NB4 (cell line): ENCODE results near the gene PPL.

Source experiments
- DNase-seq: peaks from one replicate; pipeline ENCODE4 v3.0.0; 2010; ENCODE audit warnings: low read depth
- H3K4me3 ChIP-seq: one replicate; pipeline ENCODE4 v1.5.1; 2011; ENCODE audit warnings: mild to moderate bottlenecking, low read depth, low read length, moderate library complexity
- CTCF ChIP-seq: IDR thresholded peaks from one replicate; pipeline ENCODE4 v1.5.1; 2012; ENCODE audit warnings: low read depth, low read length
- MYC ChIP-seq: IDR thresholded peaks from 2 replicates; pipeline ENCODE4 v1.6.1; 2011; ENCODE audit warnings: low read depth, low read length
- POLR2A ChIP-seq: IDR thresholded peaks from 2 replicates; pipeline ENCODE4 v1.6.1; 2011; ENCODE audit warnings: mild to moderate bottlenecking; ENCODE audit not compliant: insufficient read length; ENCODE audit errors: extremely low read depth
- TF ChIP-seq, protein P1 (sequence below): IDR thresholded peaks from 2 replicates; pipeline ENCODE4 v1.6.1; 2011; ENCODE audit warnings: low read depth, low read length

PPL gene

DNA sequence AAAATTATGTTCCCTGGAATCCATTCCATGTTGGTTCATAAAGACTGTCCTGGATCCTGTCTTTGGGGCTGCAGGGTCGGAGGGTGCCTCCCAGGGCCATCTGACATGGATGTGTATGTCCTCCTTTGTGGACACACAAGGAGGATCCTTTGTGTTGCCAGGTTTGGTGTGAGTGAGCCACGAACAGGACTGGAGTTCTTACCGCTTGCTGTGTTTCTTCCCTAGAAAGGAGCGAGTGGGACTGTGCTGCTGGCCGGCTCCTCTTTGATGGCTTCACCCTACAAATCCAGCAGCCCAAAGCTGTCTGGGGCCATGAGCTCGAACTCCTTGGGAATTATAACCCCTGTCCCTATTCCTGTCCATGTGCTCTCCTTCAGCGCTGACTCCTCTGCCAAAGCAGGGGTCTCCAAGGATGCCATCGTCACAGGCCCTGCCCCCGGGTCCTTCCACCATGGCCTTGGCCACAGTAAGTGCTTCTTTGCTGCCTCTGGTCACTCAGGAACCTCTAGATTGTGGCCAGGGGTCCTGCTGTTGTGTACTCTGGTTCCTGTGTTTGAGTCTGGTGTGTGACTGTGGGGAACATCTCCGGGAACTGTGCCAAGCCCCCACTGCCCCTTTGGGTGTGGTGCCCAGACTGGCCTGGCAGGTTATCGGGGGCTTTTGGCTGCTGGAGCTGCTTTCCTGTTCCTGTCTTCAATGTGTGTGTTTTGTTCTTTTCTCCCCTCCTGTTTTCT lies 60.1 kb downstream of the PPL start:
- TF ChIP-seq CTCF (no peak), POLR2A (no peak), MYC (no peak)
- TF ChIP-seq, protein P1, sequence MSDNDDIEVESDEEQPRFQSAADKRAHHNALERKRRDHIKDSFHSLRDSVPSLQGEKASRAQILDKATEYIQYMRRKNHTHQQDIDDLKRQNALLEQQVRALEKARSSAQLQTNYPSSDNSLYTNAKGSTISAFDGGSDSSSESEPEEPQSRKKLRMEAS, result no peak
- no peak for DNase-seq
- no peak overlapping the region for H3K4me3 ChIP-seq

DNA sequence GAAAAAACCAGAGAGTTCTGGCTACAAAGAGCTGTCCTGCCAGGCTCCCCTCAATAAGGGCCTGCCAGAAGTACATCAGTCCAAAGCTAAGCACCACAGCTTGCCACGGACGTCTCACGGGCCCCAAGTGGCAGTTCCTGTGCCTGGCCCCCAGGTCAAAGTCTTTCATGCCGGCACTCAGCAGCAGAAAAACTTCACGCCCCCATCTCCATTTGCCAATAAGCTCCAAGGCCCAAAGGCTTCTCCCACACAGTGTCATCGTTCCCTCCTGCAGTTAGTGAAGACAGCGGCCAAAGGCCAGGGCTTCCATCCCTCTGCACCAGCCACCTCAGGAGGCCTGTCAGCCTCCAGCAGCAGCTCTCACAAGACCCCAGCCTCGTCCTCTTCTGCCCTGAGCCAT lies 62.3 kb downstream of the PPL start:
- no peak overlapping the region for H3K4me3 ChIP-seq
- no peak for DNase-seq
- TF ChIP-seq MYC, result no peak
- no peak for TF ChIP-seq POLR2A
- TF ChIP-seq, protein P1, result no peak
- no peak for TF ChIP-seq CTCF

DNA sequence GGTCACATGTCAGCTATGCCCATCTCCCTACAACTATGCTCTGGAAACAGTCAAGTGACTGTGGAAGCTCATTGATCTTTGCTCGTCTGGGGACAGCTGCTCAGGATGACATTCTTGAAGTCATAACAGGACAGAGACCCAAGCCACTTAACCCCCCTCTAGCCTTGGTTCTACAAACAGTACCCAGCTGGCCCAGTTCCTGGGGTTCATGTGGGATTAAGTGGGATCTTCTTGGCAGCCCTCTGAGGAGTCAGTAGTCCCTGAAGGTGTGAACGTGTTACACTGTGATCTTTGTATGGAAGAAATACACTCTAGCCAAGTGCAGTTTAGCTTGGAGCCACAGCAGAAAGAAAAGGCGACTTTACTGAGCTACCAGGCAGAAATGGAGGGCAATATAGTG lies 63.9 kb downstream of the PPL start:
- no peak for DNase-seq
- TF ChIP-seq CTCF (no peak), POLR2A (no peak), MYC (no peak)
- TF ChIP-seq, protein P1, result no peak
- H3K4me3 ChIP-seq, result no peak overlapping the region

GRCh38 chr16:4871071-4871470 lies 65.9 kb downstream of the PPL start:
- TF ChIP-seq, protein P1, result no peak
- TF ChIP-seq POLR2A (no peak), MYC (no peak)
- DNase-seq, result no peak
- no peak overlapping the region for H3K4me3 ChIP-seq

- TF ChIP-seq, protein P1, result no peak
- no peak for TF ChIP-seq MYC
- TF ChIP-seq CTCF, result no peak
- TF ChIP-seq POLR2A, result no peak
- no peak overlapping the region for H3K4me3 ChIP-seq
- no peak for DNase-seq
Observed at GRCh38 chr16:4870138-4870671, 66.7 kb downstream of the PPL start.

GRCh38 chr16:4869147-4869805 lies 67.7 kb downstream of the PPL start:
- no peak for DNase-seq
- H3K4me3 ChIP-seq, result no peak overlapping the region
- TF ChIP-seq, protein P1, result no peak
- no peak for TF ChIP-seq MYC
- no peak for TF ChIP-seq CTCF
- TF ChIP-seq POLR2A, result no peak
